T-helper 1 cell treated with Interleukin-12 subunit alpha and Interleukin-12 subunit beta and Interleukin-4 antibody, amounts not matched to agents 30 μg/mL and 1 μg/mL, for 36 hours (primary cell): ENCODE data around the gene PPP1R13B.

Experiments
- H3K27ac Mint-ChIP-seq: one replicate; pipeline ENCODE4 v1.8.0; 2021; ENCODE audit warnings: mild to moderate bottlenecking, mixed read lengths
- H3K27me3 Mint-ChIP-seq: one replicate; pipeline ENCODE4 v1.8.0; 2021; ENCODE audit warnings: low read depth, mixed read lengths
- H3K36me3 Mint-ChIP-seq: one replicate; pipeline ENCODE4 v1.8.0; 2021; ENCODE audit warnings: low read depth, mixed read lengths
- H3K4me1 Mint-ChIP-seq: one replicate; pipeline ENCODE4 v1.8.0; 2021; ENCODE audit warnings: low read depth, mixed read lengths
- H3K4me3 Mint-ChIP-seq: one replicate; pipeline ENCODE4 v1.8.0; 2021; ENCODE audit warnings: mild to moderate bottlenecking, moderate library complexity, mixed read lengths
- H3K9me3 Mint-ChIP-seq: one replicate; pipeline ENCODE4 v1.8.0; 2021; ENCODE audit warnings: mixed read lengths

The PPP1R13B gene

GRCh38 chr14:103746701-103747100, 100.7 kb downstream of the PPP1R13B start:
- Mint-ChIP-seq H3K4me3 (no peak overlapping the region), H3K9me3 (no peaks in the 10 kb centered on the region), H3K27me3 (no peaks in the 10 kb centered on the region), H3K27ac (no peak overlapping the region), H3K4me1 (peaks cover 7% of the 10 kb centered on the region), H3K36me3 (peaks cover 3% of the 10 kb centered on the region)

DNA sequence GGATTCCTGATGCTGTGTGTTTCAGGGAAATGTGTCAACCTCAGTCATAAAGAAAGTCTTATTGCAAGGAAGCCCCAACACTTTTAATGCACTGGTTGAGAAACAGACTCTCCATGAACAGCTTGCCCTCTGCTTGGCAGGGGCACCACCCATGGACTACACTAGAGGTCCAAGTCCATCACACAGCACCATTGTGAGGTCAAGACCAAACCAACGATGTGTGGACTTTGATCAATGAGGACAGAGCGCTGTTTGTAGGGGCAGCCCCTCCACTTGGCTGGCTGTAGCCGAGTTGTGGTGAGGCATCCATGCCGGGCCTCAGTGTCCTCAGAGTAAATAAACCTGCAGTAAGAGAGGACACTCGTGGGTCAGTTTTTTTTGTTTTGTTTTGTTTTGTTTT, 102.0 kb downstream of the PPP1R13B start:
- Mint-ChIP-seq H3K27me3 (no peaks in the 10 kb centered on the region), H3K4me3 (no peak overlapping the region), H3K4me1 (peaks cover 7% of the 10 kb centered on the region), H3K36me3 (peaks cover 3% of the 10 kb centered on the region), H3K27ac (no peak overlapping the region), H3K9me3 (no peaks in the 10 kb centered on the region)

DNA sequence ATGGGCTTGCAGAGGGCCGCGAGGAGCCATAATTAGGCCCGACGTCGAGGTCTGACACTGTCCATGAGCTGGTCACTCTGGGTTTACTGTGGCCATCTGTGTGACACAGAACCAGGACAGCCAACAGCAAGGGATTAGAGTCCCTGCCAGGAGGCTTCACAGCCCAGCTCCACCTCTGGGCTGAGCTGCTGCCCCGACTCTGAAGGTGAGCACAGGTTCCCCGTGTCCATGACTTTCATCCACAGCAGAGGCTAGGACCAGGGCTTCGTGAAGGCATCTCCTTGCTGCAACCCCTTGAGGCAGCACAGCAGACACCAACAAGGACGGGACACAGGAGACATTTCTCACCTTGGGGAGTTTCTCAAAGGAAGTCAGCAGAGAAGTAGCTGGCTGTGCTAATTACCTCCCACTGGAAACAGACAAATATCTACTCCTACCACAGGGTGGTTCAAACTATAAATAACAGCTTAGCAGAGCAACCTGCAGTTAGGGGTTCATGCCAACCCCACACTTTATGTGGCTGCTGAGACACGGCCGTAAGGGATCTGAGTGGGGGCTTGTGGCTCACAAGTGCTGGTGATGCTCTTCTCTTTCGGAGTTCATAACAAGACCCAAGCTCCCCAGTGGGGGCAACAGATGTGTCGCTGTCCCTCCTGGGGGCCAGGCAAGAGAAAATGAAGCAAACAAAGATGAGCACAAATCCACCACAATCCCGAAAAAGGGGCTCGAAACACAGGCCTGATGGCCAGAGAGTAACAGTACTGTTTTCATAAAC, 102.6 kb downstream of the PPP1R13B start:
- H3K4me3 Mint-ChIP-seq = no peak overlapping the region
- H3K36me3 Mint-ChIP-seq = peaks cover 3% of the 10 kb centered on the region
- peaks cover 7% of the 10 kb centered on the region for H3K4me1 Mint-ChIP-seq
- H3K27ac Mint-ChIP-seq = no peak overlapping the region
- H3K9me3 Mint-ChIP-seq = no peaks in the 10 kb centered on the region
- no peaks in the 10 kb centered on the region for H3K27me3 Mint-ChIP-seq

DNA sequence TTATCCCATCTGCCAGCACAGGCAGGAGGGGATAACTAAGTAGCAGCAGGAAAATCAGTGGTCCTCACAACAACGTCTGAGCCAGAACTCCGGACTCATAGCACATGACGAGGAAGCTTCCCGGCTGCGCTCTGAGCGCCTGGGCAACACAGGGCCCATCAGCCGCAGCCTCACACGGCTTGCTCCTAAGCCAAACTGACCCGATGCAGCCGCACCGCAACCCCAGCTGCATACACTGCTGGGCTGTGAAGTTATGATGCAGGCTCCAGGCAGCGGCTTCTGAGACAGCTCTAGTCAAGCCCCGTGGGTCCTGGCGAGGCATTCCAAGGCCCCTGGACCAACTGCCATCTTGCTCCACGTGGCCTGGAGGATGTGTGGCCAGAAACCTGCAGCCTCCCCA, 103.7 kb downstream of the PPP1R13B start:
- Mint-ChIP-seq H3K4me3 (no peak overlapping the region), H3K9me3 (no peaks in the 10 kb centered on the region), H3K36me3 (no peaks in the 10 kb centered on the region), H3K4me1 (peaks cover 6% of the 10 kb centered on the region), H3K27ac (no peak overlapping the region), H3K27me3 (no peaks in the 10 kb centered on the region)

- H3K27ac Mint-ChIP-seq = no peak overlapping the region
- H3K4me1 Mint-ChIP-seq = no peaks in the 10 kb centered on the region
- H3K4me3 Mint-ChIP-seq = no peak overlapping the region
- H3K9me3 Mint-ChIP-seq = no peaks in the 10 kb centered on the region
- no peaks in the 10 kb centered on the region for H3K27me3 Mint-ChIP-seq
- H3K36me3 Mint-ChIP-seq = no peaks in the 10 kb centered on the region
Observed at GRCh38 chr14:103742499-103743255, 104.7 kb downstream of the PPP1R13B start.

DNA sequence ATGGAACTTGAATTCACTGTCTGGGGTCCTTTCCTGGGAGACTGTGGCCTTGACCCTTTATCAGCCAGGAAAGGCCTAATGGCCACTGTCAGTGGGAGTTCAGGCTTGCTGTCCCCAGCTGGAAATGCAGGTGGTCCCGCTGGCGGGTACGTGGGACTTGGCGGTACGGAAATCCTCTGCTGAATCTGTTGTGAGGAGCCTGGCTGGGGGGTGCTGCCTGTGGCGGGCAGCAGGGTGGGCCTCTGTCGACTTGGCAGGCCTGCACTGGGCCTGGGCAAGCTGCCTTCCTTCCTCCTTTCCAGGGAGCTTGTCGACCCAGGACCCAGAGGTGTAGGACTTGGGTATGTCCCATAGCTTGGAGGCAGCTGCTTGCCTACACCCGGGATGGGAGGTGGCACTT, 105.5 kb downstream of the PPP1R13B start:
- Mint-ChIP-seq H3K27me3 (no peaks in the 10 kb centered on the region), H3K4me3 (no peak overlapping the region)

GRCh38 chr14:103740991-103741689, 106.2 kb downstream of the PPP1R13B start:
- Mint-ChIP-seq H3K4me3 (no peak overlapping the region), H3K27me3 (no peaks in the 10 kb centered on the region), H3K36me3 (no peaks in the 10 kb centered on the region), H3K4me1 (no peaks in the 10 kb centered on the region), H3K27ac (no peak overlapping the region), H3K9me3 (no peaks in the 10 kb centered on the region)

More for the DNA sequence above, 105.5 kb downstream of the PPP1R13B start:
- Mint-ChIP-seq H3K36me3 (no peaks in the 10 kb centered on the region), H3K27ac (no peak overlapping the region), H3K4me1 (no peaks in the 10 kb centered on the region), H3K9me3 (no peaks in the 10 kb centered on the region)

DNA sequence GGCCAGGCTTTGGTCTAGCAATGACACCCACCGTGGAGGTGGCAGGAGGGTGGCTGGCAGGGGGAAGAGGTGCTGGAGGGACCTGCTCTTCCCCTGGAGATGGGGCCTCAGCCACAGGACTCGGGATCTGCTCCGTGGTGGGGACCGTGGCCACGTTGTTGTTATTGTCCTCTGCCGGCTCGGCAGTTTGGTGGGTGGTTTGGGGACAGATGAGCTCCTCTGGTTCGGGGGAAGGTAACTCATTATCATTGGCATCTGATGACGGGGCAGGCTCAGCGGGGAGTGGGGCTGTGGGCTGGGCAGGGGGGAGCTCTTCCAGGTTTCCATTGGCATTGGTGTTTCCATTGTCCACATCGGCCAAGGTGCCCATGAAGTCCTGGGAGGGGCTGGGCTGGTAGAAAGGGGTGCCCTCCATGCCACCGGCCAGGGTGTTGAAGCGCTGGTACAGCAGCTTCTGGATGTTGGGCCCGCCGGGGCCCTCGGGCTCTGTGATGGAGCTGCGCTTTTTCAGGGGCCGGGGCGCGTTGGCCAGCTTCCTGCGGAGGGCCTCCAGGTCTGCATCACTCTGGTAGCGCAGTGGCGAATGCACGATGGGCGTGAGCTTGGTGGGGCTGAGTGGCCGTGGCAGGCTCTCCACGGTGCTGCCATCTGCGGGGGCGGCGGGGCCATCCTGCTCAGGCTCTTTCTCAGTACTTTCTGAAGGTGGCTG, 107.4 kb downstream of the PPP1R13B start:
- Mint-ChIP-seq H3K27ac (no peak overlapping the region), H3K9me3 (no peaks in the 10 kb centered on the region), H3K4me3 (no peak overlapping the region), H3K27me3 (no peaks in the 10 kb centered on the region), H3K4me1 (no peaks in the 10 kb centered on the region), H3K36me3 (no peaks in the 10 kb centered on the region)

GRCh38 chr14:103739466-103739792, 107.9 kb downstream of the PPP1R13B start:
- Mint-ChIP-seq H3K4me1 (no peaks in the 10 kb centered on the region), H3K27ac (no peak overlapping the region), H3K9me3 (no peaks in the 10 kb centered on the region), H3K4me3 (no peak overlapping the region), H3K27me3 (no peaks in the 10 kb centered on the region), H3K36me3 (no peaks in the 10 kb centered on the region)

DNA sequence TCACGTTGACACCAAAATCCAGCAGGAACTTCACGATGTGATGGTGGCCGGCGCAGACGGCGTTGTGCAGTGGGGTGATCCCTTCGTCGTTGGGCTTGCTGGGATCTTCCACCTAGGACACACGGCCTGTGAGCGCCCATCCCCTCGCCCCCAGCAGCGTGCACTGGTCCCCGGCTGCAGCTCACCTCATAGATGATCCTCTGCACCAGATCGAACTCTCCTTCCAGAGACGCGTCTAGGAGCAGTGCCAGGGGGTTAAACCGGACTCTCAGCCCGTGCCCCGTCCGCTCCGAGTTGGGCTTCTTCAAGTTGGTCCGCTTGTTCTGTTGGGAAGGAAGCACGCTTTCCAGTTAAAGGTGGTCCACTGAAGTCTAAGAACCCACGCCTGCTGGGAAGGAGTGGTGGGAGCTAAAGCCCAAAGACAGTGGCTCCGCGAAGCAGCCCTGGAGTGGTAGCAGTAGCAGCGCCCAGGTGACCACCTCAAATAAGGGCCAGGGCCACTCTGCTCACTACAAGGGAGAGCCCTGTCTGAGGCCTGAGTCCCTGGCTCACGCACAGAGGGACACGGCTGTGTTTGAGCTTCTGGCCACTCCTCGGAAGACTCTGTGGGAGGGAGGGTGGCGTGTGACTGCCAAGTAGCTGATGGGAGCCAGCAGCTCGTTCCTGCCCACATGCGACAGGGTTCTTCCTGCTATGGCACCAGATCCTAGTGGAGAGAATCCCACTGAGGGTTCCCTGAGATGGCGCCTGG, 108.5 kb downstream of the PPP1R13B start:
- Mint-ChIP-seq H3K4me3 (no peak overlapping the region), H3K4me1 (no peaks in the 10 kb centered on the region), H3K36me3 (no peaks in the 10 kb centered on the region), H3K27me3 (no peaks in the 10 kb centered on the region), H3K9me3 (no peaks in the 10 kb centered on the region), H3K27ac (no peak overlapping the region)

DNA sequence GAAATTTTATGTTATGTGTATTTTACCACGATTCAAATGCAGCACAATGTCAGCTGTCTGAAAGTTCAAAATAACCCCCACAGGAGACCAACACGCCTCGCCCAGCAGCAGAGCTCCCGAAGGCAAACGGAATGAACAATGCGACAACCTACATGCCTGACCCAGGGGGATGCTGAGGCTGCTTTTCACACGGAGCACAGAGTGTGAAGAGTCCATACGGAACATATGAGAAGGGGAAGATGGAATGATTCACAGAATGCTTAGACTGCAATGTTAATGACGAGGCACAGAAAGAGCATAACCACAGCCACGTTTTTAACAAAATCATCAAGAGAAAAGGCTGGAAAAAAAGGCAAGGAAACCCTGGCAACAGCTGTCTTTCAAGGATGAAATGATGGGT, 109.2 kb downstream of the PPP1R13B start:
- no peaks in the 10 kb centered on the region for H3K4me1 Mint-ChIP-seq
- H3K4me3 Mint-ChIP-seq = no peak overlapping the region
- no peaks in the 10 kb centered on the region for H3K27me3 Mint-ChIP-seq
- no peaks in the 10 kb centered on the region for H3K9me3 Mint-ChIP-seq
- H3K36me3 Mint-ChIP-seq = no peaks in the 10 kb centered on the region
- no peak overlapping the region for H3K27ac Mint-ChIP-seq

GRCh38 chr14:103737432-103738045, 109.8 kb downstream of the PPP1R13B start:
- Mint-ChIP-seq H3K9me3 (no peaks in the 10 kb centered on the region), H3K4me3 (no peak overlapping the region), H3K4me1 (no peaks in the 10 kb centered on the region), H3K27me3 (no peaks in the 10 kb centered on the region), H3K36me3 (peaks cover 3% of the 10 kb centered on the region), H3K27ac (no peak overlapping the region)

GRCh38 chr14:103736546-103737431, 110.6 kb downstream of the PPP1R13B start:
- H3K27ac Mint-ChIP-seq = no peak overlapping the region
- H3K4me1 Mint-ChIP-seq = no peaks in the 10 kb centered on the region
- H3K36me3 Mint-ChIP-seq = peaks cover 3% of the 10 kb centered on the region
- no peak overlapping the region for H3K4me3 Mint-ChIP-seq
- no peaks in the 10 kb centered on the region for H3K9me3 Mint-ChIP-seq
- H3K27me3 Mint-ChIP-seq = no peaks in the 10 kb centered on the region
